Left lung (tissue), 10 donors: Measurements from ENCODE around the gene QPRT. TPM values are rescaled to one million over a fixed set of nuclear protein-coding genes. Genes with fewer than 3 reads are reported as not detected.
A peak's percentile ranks its signal among the peaks of the same experiment; 100 is the strongest.

ENCODE experiments used
- ATAC-seq: fragments of 200-7000 bp; cut with Tn5 transposase; one replicate; pipeline ENCODE4 v1.9.1; 2020; ENCODE audit warnings: moderate library complexity
- DNase-seq, 4 donors: peaks; one replicate each; pipeline ENCODE4 v3.0.0-alpha.2; 2013 to 2020
- H3K27ac ChIP-seq, 2 donors: fragments of 200-600 bp; sonication (generic) in 1 of 2; one replicate each; pipeline versions ENCODE4 v1.5.0 to v1.8.0; 2020 to 2021
- H3K27me3 ChIP-seq, 2 donors: fragments of 200-600 bp; sonication (generic) in 1 of 2; one replicate each; pipeline versions ENCODE4 v1.5.0 to v1.8.0; 2020 to 2021
- H3K36me3 ChIP-seq, 2 donors: fragments of 200-600 bp; sonication (generic) in 1 of 2; one replicate each; pipeline versions ENCODE4 v1.5.0 to v1.8.0; 2020 to 2021
- H3K4me1 ChIP-seq, 2 donors: fragments of 200-600 bp; one replicate each; pipeline ENCODE4 v1.8.0; 2021
- H3K4me3 ChIP-seq, 2 donors: fragments of 200-600 bp; sonication (generic) in 1 of 2; one replicate each; pipeline versions ENCODE4 v1.5.0 to v1.8.0; 2020 to 2021; ENCODE audit warnings: mild to moderate bottlenecking in 1 of 2
- H3K9me3 ChIP-seq, 2 donors: fragments of 200-600 bp; sonication (generic) in 1 of 2; one replicate each; pipeline versions ENCODE4 v1.5.0 to v1.8.0; 2020 to 2021
- CTCF ChIP-seq, 2 donors: fragments of 200-600 bp; sonication (generic) in 1 of 2; IDR thresholded peaks; one replicate each; pipeline versions ENCODE4 v1.5.0 to v1.8.0; 2021; ENCODE audit warnings: antibody characterized with exemption in 2 of 2
- intact Hi-C, 2 donors: fragments of 100-400 bp; cut with DNase I; formaldehyde crosslinking; loops; one replicate each; pipeline versions ENCODE4 v1.11.2 to v1.14.2; 2022
- polyA plus RNA-seq, 6 donors: library from polyadenylated mRNA; unstranded; fragments of 120-200 nt; gene quantifications; one replicate each; pipeline ENCODE4 v1.2.1, GENCODE V29; 2013; ENCODE audit not compliant: insufficient read length in 6 of 6
- total RNA-seq, 2 donors: library from RNA; stranded (reverse); fragmentation: NEBNext Ultra II Directional; extraction: Animal tissue kit (Norgen Biotek cat#: 25700); gene quantifications; one replicate each; pipeline ENCODE4 v1.2.1, GENCODE V29; 2021
- donor health status: DM: no; HTN: yes; CAD: no.
- donor health status: DM: no; HTN: no; CAD: no.

Gene QPRT
- total and polyA plus RNA-seq, 8 donors: 21.9 to 58.8 (median 52.1) TPM

- no peak for TF ChIP-seq CTCF (IDR thresholded peaks at IDR 0.05)
- intact Hi-C loops: loop anchor here in 1 of 2 donors (10.0 kb wide), 1 partner anchor 305 kb away; no protein-coding TSS in a partner anchor
- Histone ChIP-seq H3K27me3 (peaks cover 0 to 10% of the 10 kb centered on the region in 2 donors), H3K27ac (no peak overlapping the region), H3K4me1 (peaks cover 0 to 4% of the 10 kb centered on the region in 2 donors), H3K36me3 (no peaks in the 10 kb centered on the region), H3K4me3 (no peak overlapping the region), H3K9me3 (no peaks in the 10 kb centered on the region)
- no peak for DNase-seq
- no peak for ATAC-seq
Observed at GRCh38 chr16:29699324-29700219, 20.6 kb downstream of the QPRT start.

GRCh38 chr16:29700253-29700987 is 21.4 kb downstream of the QPRT start:
- Histone ChIP-seq H3K4me3 (no peak overlapping the region), H3K4me1 (peaks cover 0 to 4% of the 10 kb centered on the region in 2 donors), H3K36me3 (no peaks in the 10 kb centered on the region), H3K27me3 (peaks cover 0 to 10% of the 10 kb centered on the region in 2 donors), H3K9me3 (no peaks in the 10 kb centered on the region), H3K27ac (no peak overlapping the region)
- intact Hi-C loops: loop anchor here in 1 of 2 donors (10.0 kb wide), 1 partner anchor 304 kb away; no protein-coding TSS in a partner anchor
- DNase-seq (peak; percentile 40 to 93 (median 76)), ATAC-seq (peak; percentile 99)
- peak; percentile 84 to 85 for TF ChIP-seq CTCF (IDR thresholded peaks at IDR 0.05)

GRCh38 chr16:29701214-29701555 is 22.2 kb downstream of the QPRT start:
- Histone ChIP-seq H3K36me3 (no peaks in the 10 kb centered on the region), H3K27ac (no peak overlapping the region), H3K9me3 (no peaks in the 10 kb centered on the region), H3K4me3 (no peak overlapping the region), H3K27me3 (peaks cover 0 to 10% of the 10 kb centered on the region in 2 donors), H3K4me1 (peaks cover 0 to 4% of the 10 kb centered on the region in 2 donors)
- peak in 1 of 4 donors; percentile 3 for DNase-seq
- no peak for ATAC-seq
- no peak for TF ChIP-seq CTCF (IDR thresholded peaks at IDR 0.05)
- intact Hi-C loops: loop anchor here in 1 of 2 donors (10.0 kb wide), 1 partner anchor 304 kb away; no protein-coding TSS in a partner anchor

- no peak overlapping the region for H3K27ac ChIP-seq
Observed at GRCh38 chr16:29702269-29702668, 23.3 kb downstream of the QPRT start.

More at GRCh38 chr16:29702269-29702668, 23.3 kb downstream of the QPRT start:
- Histone ChIP-seq H3K9me3 (no peaks in the 10 kb centered on the region), H3K36me3 (no peaks in the 10 kb centered on the region), H3K4me3 (no peak overlapping the region), H3K27me3 (peaks cover 0 to 10% of the 10 kb centered on the region in 2 donors), H3K4me1 (peaks cover 0 to 4% of the 10 kb centered on the region in 2 donors)
- TF ChIP-seq CTCF (IDR thresholded peaks at IDR 0.05): no peak
- DNase-seq: no peak
- ATAC-seq: no peak
- intact Hi-C loops: loop anchor here in 1 of 2 donors (10.0 kb wide), 1 partner anchor 303 kb away; no protein-coding TSS in a partner anchor
